ENCODE measurements around the gene ABCB10.
"Not testable (repeated sequence)": the region's sequence is repeated elsewhere in the genome, so short reads cannot be mapped to it uniquely, and the experiment has no call there.

DNA sequence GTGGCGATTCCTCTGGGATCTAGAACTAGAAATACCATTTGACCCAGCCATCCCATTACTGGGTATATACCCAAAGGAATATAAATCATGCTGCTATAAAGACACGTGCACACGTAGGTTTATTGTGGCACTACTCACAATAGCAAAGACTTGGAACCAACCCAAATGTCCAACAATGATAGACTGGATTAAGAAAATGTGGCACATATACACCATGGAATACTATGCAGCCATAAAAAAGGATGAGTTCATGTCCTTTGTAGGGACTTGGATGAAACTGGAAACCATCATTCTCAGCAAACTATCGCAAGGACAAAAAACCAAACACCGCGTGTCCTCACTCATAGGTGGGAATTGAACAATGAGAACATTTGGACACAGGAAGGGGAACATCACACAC lies 46.9 kb downstream of the ABCB10 start:
- TF ChIP-seq, protein P1, sequence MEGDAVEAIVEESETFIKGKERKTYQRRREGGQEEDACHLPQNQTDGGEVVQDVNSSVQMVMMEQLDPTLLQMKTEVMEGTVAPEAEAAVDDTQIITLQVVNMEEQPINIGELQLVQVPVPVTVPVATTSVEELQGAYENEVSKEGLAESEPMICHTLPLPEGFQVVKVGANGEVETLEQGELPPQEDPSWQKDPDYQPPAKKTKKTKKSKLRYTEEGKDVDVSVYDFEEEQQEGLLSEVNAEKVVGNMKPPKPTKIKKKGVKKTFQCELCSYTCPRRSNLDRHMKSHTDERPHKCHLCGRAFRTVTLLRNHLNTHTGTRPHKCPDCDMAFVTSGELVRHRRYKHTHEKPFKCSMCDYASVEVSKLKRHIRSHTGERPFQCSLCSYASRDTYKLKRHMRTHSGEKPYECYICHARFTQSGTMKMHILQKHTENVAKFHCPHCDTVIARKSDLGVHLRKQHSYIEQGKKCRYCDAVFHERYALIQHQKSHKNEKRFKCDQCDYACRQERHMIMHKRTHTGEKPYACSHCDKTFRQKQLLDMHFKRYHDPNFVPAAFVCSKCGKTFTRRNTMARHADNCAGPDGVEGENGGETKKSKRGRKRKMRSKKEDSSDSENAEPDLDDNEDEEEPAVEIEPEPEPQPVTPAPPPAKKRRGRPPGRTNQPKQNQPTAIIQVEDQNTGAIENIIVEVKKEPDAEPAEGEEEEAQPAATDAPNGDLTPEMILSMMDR (IDR thresholded peaks at IDR 0.05): not testable (repeated sequence)
- TF ChIP-seq POLR2A (IDR thresholded peaks at IDR 0.05): not testable (repeated sequence)

Data from prostate gland (tissue), 2 donors.